RCC 7860 (cell line): ENCODE measurements around the gene DDX1.

Experiments
- DNase-seq: peaks from one replicate; pipeline ENCODE4 v3.0.0-alpha.2; 2015; ENCODE audit warnings: low spot score
- FAIRE-seq: peaks from 2 replicates; lab custom pipeline; 2012; peaks lifted over from hg19 to GRCh38; lab: Jason Lieb, UNC

Gene DDX1

DNA sequence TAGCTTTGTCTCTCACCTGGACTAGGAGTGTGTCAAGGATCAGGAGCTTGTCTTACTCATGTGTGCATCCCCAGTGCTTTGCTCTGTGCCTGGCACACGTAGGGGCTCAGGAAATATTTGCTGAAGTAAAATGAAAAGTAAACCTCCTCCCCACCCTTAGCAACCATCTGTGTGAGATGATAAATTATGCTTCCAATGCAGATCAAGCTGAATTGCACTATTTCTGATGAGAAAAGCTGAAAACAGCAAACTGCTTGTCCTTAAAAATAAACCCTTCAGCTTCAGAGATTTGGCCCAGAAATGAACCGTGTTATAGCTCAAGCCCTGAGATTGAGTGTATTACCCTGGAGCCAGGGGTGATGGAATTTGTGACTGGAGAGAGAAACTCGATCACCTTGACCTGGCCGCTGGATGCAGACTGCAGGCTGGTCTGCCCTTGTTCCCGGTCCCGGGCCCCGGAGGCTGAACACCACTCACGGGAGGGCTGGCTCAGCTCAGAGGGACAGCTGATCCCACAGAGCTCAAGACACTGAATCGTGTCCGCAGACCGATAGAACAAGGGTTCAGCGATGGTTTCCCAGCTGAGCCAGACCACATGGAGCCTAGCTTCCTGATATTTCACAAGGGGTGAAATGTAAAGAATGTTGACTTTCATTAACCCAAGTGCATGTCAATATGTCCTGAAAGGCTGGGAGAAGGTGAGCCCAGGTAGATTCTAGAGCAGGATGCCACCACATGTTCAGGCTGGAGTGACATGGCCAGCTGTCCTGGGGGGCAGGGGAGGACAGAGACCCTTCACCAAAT, 50.5 kb downstream of the DDX1 start:
- no peak for FAIRE-seq
- no peak for DNase-seq

DNA sequence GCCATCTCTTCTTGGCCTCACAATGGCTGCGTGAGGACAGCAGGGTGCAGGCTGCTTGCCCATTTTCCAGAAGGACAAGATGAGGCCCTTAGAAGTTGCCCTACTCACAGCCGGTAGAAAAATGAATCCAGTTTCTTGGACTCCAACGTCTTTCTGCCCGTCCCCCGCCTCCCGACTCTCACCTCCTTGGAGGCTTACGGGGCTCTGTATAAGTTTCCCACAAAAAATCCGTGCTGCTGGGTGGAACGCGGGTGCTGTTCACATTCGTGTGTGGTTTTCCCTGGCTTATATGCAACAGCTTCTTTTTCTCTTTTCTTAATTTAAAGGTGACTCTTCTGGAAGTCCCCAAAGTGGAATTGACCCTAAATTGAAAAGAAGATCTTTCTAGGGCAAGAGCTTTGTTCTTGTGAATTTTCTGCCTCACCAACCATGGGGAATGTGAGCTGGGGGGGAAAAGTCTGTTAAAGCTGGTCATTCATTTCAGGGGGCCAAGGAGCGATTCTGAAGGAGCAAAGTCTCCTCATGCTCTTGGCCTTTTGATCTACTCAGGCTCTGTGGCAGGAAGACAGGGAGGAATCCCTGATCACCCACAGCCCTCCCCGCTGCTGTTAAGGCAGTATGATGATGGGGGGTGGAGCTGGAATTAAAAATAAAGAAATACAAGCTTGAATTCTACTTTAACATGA, 51.3 kb downstream of the DDX1 start:
- FAIRE-seq, result no peak
- DNase-seq, result no peak

DNA sequence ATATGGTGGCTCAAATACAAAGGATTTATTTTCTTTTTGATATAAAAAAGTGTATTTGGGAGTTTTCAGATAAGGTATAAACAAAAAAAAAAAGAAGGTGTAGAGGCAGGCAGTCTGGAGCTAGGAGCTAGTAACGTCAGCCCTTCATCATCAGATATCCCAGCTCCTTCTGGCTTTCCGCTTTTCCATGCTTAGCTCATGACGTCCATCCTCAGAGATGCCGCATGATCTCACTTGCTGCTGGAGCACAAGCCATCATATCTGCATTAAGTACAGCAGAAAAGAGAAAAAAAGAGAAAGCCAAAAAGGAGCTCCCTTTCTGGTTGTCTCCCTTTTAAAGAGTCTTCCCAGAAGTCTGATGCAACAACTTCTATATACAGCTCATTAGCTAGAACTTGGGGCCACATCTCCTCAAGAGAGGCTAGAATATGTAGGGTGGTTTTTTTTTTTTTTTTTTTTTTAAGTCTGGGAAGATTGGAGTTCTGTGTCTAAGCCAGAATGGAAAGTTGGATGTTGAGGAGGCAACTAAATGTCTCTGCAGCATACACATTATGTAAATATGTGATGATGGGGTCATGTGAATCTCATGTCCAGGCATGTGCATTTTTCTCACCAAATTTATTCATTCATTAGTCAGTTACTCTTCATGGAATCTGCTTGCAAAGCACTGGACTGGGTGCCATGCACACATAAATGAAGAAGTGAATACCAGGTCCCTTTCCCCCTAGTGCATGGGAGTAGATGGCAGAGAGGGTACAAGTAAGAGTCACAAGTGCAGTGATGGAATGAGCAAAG, 52.3 kb downstream of the DDX1 start:
- no peak for FAIRE-seq
- no peak for DNase-seq

DNA sequence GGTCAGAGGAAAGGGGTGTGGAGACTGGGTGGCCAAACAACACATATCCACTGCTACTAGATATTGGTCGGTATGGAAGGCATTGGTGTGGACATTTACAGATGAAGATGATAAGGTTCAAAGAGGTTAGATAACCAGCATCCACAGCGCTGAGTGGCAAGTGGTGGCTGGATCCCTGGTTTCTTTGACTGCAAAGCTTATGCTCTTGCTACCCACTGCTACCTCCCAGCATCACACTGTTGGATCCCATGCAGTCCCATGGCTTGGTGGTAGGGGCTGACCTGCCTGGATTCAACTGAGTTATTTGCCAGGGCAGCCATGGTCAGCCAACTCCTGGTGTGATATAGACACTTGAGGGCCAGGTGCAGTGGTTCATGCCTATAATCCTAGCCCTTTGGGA, 53.6 kb downstream of the DDX1 start:
- no peak for FAIRE-seq
- no peak for DNase-seq

DNA sequence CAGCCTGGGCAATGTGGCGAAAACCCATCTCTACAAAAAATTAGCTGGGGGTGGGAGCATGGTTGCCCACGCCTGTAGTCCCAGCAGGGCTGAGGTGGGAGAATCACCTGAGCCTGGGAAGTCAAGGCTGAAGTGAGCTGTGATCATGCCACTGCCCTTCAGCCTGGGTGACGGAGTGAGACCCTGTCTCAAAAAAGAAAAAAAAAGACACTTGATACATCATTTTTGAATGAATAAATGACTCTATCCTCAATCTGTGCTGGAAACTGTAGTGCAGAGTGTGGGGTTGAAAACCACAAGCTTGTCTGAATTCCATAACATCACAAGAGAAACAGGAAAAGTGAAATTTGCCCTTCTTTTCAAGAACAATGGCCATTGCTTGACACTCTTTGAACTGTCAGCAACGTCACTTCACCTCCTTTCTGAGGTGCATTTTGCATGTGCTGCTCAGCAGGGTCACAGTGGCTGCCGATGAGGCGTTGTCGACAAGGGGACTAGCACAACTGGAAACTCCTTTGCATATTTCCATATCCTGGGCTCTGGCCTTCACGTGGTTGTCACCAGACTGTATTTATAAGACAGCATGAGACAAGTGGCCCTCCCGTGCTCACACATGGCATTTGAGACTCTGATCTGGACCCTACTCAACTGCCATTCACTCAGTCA, 54.2 kb downstream of the DDX1 start:
- DNase-seq, result no peak
- no peak for FAIRE-seq

DNA sequence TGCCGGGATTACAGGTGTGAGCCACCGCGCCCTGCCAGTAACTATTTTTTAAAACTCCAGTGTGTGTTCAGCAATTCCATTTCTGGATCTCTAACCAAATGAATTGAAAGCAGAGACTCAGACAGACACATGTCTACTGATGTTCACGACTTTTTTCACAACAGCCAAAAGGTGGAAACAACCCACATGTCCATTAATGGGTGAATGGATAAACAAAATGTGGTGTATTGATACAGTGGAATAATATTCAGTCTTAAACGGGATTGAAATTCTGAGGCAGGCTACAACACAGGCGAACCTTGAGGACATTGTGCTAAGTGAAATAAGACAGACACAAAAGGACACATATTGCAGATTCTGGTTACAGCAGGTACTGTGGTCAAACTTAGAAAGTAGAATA, 55.0 kb downstream of the DDX1 start:
- no peak for DNase-seq
- no peak for FAIRE-seq

DNA sequence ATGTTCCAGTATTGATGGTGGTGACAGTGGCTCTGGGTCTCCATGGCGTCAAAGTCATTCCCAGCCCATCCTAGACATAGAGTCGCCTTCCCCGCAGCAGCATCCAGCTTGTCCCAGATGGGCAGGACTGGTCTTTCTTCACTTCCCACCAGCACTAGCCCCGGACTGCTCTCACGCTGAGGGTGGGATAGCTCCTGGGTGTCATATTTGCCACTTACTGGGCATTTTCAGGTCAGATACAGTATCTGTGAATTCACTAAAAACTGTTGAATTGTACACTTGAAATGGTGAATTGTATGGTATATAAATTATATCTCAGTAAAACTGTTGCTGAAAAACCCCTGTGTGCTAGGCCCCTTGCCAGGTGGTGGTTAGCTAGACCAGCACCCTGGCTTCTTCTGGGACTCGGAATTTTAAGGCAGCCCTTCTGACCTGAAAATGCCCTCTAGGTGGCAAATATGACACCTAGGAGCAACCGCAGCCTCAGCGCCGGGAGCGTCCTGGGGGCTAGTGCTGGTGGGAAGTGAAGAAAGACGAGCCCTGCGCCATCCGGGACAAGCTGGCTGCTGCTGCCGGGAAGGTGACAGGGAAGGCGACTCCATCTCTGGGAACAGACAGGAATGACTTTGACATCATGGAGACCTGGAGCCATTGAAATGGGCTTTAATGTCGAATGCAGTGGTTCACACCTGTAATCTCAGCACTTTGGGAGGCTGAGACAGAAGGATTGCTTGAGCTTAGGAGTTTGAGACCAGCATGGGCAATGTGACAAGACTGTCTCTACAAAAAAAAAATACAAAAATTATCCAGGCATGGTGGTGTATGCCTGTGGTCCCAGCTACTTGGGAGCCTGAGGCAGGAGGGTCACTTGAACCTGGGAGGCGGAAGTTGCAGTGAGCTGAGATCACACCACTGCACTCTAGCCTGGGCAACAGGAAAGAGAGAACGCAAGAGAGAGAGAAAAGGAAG, 56.2 kb downstream of the DDX1 start:
- FAIRE-seq, result no peak
- DNase-seq, result no peak

DNA sequence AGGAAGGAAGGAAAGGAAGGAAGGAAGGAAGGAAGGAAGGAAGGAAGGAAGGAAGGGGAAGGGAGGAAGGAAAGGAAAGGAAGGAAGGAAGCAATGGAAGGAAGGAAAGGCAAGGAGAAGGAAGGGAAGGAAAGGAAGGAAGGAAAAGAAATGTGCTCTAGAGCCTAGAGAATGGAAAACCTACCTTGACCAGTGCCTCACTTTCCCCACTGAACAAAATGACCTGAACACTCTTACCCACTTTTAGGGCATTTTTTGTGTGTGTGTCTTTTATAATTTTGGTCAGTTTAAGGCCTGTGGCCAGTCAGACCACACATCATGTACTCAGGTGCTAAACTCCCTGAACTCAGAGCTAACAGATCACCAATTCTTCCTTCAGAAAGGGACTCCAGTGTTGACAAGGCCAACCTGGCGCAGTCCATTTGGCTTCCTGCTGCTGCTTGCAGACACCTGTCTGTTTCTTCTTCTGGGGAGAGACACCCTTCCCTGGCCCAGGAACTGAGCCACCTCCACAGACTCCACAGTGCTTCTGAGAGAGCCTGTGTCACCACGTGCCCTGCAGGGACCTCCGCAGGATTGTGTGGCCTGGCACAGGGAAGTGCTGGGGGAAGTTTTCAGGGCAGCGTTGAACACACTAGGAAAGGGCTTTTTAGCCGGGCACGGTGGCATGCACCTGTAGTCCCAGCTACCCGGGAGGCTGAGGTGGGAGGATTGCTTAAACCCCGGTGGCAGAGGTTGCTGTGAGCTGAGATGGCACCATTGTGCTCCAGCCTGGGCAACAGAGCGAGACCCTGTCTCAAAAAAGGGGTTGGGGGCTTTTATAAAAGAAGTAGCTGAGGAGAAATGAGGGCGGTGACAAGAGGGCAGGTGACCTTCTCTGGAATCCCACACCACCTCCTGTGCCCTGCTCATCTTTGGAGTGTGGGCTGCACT, 57.2 kb downstream of the DDX1 start:
- no peak for FAIRE-seq
- DNase-seq, result no peak

DNA sequence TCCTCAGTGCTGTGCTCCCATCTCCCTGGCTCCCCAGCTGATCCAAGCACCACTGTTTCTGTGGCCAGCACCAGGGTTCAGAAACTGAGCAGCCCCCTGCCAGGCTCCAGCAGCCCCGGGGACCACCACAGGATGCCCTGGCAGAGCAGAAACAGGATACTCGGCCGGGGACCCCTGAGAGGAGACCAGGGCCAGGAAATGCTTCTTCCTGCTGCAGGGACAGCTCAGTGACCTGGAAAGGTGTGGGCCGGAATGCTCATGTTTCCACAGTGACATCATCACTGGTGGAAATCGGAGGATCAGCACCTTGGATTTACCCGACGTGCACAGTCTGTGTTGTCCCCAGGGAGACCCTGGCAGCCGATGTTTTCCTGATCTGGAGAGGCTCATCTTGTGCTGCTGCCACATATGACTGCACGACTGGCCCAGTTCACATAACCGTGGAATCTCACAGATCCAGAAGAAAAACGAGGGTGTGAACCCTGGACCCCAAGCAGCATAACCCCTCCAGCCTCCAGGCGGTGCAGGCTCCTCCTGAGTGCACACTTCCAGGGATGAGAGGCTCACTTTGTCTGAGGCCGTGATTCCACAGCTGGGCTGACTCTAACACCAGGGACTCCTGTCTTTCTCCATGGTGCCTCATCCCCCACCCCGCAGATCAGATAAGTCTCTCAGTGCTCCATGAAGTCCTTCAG, 58.0 kb downstream of the DDX1 start:
- DNase-seq (no peak), FAIRE-seq (no peak)

DNA sequence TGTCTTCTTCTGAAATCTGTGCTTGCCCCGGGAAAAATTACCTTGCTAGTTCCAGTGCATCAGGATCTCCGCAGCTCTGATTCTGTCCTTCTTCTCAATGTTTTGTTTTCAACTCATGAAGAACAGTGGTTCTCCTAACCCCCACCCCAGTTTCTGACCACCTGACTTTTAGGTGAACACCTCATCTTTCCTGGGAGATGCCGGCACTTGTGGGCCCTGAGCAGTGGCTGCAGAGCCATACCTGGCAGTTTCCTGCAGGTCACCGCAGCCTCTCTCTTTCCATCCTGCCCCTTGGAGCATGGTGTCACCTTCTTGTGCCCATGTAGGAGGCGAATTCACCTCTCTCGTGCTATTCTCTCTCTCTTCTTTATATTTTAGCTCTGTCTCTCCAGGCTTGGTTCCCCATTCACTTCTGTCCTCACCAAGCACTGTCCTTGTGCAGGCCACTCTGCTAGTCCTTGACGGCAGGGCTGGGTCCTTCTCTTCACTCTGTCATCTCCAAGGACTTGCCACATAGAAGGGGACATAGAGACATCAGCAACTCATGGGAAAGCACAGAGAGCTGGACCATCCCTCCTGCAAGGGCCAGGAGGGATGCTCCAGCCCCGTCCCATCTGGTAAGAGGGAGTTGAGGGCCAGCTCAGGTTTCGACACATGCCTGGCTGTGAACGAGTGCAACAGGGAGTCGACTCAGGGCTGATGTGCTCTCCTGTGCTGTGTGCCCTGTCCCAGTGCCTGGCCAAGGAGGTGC, 59.1 kb downstream of the DDX1 start:
- DNase-seq (no peak), FAIRE-seq (no peak)

DNA sequence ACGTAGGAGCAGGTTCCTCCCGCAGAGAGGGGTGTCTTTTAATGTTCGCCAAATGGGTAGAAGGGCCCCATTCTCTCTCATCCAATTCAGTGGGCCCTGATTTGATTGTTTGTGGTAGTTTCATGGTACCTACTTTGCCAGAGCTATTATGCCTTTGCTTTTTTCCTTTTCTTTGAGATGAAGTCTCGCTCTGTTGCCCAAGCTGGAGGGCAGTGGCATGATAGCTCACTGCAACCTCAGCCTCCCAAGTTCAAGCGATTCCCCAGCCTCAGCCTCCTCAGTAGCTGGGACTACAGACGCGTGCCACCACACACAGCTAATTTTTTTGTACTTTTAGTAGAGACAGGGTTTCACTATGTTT, 59.7 kb downstream of the DDX1 start:
- FAIRE-seq, result no peak
- DNase-seq, result no peak

DNA sequence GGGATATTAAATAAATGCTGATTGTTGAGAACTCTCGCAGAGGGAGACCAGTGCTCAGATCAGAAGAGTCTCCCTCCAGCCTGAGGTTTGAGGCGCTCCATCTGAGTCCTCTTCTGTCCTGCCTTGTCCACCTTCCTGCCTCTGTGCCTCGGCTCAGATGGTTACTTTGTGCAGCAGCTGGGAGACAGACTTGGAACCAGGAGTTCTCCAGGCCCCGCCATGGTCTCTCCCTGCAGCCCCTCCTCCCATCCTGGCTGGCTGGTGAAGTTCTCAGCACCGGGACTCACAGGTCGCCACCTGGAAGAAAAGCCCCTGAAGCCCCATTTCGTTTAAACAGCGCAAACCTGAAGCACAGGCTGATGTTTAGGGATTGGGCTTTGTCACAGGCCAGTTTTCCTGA, 60.6 kb downstream of the DDX1 start:
- DNase-seq (no peak), FAIRE-seq (no peak)

DNA sequence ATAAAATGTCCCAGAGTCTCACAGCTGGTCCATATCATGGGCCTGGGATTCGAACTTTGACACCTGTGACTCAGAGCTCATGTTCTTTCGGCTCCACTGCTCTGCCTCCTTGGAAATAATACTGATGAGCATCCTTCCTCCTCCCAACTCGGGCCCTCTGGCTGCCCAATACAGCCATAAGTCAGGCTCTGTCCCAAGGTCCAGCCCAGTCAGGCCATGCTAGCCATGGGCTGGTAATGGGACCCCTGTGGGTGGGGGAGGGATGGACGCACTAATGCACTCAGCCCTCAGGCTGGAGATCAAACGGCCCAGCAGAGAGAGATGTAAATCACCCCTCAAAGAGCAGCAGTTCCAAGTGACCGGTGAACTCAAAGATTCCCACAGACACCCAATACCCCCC, 61.1 kb downstream of the DDX1 start:
- no peak for FAIRE-seq

DNA sequence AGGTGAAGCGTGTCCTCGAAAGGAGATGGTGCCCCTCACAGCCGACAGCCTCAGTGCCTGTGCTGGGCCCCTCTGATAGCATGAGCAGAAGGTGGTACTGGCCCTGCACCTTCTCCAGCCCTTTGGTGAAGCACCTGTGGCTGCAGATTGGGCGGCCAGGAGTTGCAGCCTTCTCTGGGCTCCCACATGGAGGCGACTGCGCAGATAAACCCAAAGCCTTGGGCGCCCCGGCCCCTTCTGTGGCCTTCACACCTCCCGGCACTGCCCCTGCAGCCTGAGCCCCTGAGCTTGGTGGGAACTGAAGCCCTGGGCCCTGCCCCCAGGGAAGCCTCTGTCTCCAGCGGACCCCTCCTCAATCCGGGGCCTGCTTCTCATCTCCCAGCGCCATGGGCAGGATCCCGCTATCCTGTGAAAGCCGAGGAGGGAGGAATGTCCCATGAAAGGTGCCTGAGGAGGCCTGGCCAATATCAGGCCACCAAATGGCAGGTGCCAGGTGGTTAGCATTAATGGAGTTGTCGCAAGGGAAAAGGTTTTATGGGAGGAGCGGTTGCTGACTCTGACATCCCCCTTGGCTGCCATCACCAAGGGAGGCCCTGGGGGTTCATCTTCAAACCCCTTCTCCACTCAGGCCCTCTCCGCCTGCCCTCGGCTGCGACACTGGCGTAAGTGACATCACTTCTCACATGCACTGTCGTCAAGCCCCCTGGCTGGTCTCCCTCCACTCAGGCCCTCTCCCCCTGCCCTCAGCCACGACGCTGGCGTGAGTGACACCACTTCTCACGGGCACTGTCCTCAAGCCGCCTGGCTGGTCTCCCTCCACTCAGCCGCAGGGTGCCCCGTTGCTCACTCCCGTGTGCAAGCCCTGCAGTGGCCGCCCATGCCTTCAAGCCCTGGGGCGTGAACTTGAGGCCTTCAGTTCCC, 62.4 kb downstream of the DDX1 start:
- no peak for FAIRE-seq
- DNase-seq, result no peak

More for the DNA sequence above, 61.1 kb downstream of the DDX1 start:
- no peak for DNase-seq

DNA sequence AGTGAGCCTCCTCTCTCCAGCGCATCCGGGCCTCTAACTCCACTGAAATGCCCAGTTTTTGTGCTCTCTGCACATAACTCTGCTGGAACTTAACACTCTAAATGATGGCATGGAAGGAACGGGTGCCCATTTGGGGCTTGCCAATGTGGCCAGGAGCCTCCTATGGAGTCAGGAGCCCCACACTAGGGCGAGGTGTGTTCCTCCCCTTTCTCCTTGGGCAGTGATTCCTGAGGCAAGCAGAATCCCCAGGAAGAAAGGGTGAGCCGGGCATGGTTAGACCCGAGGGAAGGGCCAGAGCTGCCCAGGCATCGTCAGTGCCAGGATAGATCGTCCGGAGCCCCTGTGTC, 63.0 kb downstream of the DDX1 start:
- DNase-seq (no peak), FAIRE-seq (no peak)

DNA sequence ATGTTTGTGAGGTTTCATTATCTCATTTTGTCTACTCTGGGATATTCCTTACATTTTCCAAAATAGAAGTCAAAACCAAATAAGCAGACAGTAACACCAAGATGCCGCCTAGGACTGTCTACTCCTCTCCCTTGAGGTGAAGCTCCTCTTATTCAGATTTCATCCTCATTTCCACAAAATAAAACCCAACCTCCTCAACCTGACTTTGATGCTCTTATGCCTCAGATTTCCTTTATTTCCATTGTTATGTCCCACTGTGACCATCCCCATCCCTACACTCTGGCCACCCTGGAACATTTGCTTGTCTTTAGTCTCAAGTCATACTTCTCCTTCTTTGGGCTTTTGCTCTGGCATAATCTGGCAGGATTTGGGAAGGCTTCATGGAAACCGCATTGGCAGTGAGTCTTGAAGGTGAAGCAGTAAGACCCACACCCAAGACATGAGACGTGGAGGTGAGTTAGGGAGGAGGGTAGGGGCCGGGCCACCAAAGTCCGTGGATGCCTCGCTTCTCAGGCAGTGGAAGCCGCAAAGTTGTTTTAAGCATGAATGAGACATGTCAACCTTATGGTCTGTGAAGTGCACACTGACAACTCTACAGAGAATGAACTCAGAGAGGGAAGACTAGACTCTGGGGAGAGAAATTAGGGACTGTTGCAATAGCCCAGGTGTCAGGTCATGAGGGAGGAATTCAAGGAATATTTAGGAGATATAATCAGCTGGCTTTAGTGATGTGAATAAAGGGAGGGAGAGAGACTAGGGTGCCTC, 63.6 kb downstream of the DDX1 start:
- DNase-seq (no peak), FAIRE-seq (no peak)
